GM12874 (cell line): ENCODE data around the gene ZNF764.

Experiments used
- TF ChIP-seq, protein P1 (sequence below): IDR thresholded peaks from 2 replicates; pipeline ENCODE4 v1.5.1; 2011; ENCODE audit warnings: low read depth, mild to moderate bottlenecking, control low read depth, low read length, moderate library complexity; ENCODE audit not compliant: insufficient read depth

Gene ZNF764

GRCh38 chr16:30539000-30539964 lies 18.9 kb downstream of the ZNF764 start:
- TF ChIP-seq, protein P1, sequence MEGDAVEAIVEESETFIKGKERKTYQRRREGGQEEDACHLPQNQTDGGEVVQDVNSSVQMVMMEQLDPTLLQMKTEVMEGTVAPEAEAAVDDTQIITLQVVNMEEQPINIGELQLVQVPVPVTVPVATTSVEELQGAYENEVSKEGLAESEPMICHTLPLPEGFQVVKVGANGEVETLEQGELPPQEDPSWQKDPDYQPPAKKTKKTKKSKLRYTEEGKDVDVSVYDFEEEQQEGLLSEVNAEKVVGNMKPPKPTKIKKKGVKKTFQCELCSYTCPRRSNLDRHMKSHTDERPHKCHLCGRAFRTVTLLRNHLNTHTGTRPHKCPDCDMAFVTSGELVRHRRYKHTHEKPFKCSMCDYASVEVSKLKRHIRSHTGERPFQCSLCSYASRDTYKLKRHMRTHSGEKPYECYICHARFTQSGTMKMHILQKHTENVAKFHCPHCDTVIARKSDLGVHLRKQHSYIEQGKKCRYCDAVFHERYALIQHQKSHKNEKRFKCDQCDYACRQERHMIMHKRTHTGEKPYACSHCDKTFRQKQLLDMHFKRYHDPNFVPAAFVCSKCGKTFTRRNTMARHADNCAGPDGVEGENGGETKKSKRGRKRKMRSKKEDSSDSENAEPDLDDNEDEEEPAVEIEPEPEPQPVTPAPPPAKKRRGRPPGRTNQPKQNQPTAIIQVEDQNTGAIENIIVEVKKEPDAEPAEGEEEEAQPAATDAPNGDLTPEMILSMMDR: no peak

DNA sequence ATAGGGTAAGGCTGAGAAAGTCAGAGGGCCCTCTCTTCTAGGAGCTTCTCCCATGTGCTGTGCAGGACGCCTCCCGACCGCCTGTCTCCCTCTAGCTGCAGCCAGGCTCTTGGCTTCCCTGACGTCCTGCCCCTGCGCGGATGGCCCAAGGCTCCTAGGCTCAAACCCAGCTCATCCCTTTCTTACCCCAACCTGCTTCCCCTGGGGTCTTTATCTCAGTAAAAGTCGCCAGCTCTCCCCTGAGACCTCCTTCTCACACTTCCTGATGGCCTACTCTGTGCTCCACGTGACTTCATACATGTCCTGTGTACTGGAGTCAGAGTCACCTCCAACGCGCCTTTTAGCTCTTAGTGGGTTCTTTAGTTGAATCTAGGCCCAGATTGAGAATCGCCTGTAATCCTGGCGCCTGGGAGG lies 22.4 kb downstream of the ZNF764 start:
- TF ChIP-seq, protein P1: peak; percentile 64

GRCh38 chr16:30535106-30535776 lies 22.9 kb downstream of the ZNF764 start:
- TF ChIP-seq, protein P1: no peak

DNA sequence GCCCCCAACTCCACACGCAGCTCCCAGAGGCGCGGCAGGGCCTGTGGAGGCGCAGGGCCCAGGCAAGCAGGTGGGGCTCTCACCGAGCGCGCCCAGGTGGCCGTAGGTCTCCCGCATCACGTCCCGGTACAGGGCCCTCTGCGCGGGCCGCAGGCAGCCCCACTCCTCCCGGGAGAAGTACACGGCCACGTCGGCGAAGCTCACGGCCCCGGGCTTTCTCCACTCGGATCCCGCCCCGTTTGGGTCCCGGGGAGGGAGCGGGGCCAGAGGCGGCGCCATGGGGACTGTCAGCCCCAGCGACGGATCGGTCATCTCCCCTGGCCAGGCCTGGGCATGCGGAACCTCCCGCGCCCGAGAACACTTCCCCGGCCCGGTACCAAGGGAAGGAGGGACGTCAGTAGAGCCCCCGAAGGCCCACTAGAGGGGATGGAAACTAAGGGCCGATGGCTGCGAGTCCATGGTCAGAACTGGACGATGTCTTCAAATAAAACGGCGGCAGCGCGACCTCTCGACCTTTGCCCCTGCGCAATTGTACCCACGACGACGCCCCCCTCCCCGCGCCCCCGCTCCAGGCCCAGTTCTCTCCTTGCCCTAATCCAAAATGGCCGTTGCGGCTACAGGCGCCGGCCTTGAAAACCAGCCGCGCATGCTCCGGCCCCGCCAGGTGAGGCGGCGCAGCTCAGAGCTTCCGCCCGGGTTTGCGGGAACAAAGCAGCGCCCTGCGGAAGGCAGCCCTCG lies 23.6 kb downstream of the ZNF764 start, which contains the start of gene ZNF747:
Gene ZNF747 (minus strand): TSS at position 491 of the 738 bp plus-strand sequence. CDS start 179 bp downstream, at position 312.
- TF ChIP-seq, protein P1: no peak

DNA sequence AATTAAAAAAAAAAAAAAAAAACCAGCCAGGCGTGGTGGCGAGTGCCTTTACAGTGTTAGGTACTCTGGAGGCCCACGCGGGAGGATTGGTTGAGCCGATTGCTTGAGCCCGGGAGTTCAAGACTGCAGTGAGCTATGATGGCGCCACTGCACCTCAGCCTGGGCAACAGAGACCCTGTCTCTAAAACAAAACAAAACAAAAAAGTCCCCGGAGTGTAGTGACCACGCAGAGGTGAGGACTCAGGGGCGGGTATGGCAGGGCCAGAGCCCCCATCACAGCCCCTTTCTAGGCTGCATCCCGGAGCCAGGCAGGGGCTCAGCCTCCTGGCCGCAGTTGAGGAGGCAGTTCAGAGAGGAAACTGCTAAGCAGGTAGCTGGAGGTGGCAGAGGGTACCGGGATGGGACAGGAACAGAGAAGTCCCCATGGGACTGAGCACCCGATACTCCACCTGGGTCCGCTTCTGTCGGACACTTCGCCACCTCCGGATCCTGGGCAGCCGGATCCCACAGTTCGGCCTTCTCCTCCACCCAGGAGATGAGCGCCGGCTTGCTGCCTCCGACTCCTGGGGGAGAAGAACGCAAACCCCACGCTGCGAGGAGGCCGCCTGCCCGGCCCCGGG lies 24.3 kb downstream of the ZNF764 start:
- TF ChIP-seq, protein P1: no peak

GRCh38 chr16:30533146-30533522 lies 25.0 kb downstream of the ZNF764 start:
- TF ChIP-seq, protein P1: no peak
